GM21390 (cell line): ENCODE data around the gene DACT3.
A peak's percentile ranks its signal among the peaks of the same experiment; 100 is the strongest.

Experiments used
- ATAC-seq: cut with Tn5 transposase; IDR thresholded peaks from one replicate; pipeline ENCODE4 v1.9.1; 2021; ENCODE audit not compliant: unreplicated experiment

The DACT3 gene

GRCh38 chr19:46661020-46661731 lies at the start of gene DACT3:
Gene DACT3 (minus strand): TSS chr19:46661182. CDS start chr19:46661064, 118 bp downstream.
- ATAC-seq = peak; percentile 78

- ATAC-seq = no peak
Observed at GRCh38 chr19:46710687-46711086, 49.7 kb upstream of the DACT3 start.

- ATAC-seq = no peak
Observed at GRCh38 chr19:46704379-46705076, 43.5 kb upstream of the DACT3 start.

- ATAC-seq = no peak
Observed at GRCh38 chr19:46700704-46701103, 39.7 kb upstream of the DACT3 start.

- no peak for ATAC-seq
Observed at GRCh38 chr19:46698395-46699321, 37.7 kb upstream of the DACT3 start.

- ATAC-seq = no peak
Observed at GRCh38 chr19:46697204-46697960, 36.4 kb upstream of the DACT3 start.

GRCh38 chr19:46696866-46697203 lies 35.9 kb upstream of the DACT3 start:
- ATAC-seq = no peak

- ATAC-seq = no peak
Observed at GRCh38 chr19:46696052-46696451, 35.1 kb upstream of the DACT3 start.

GRCh38 chr19:46693760-46694159 lies 32.8 kb upstream of the DACT3 start:
- ATAC-seq = no peak

- no peak for ATAC-seq
Observed at GRCh38 chr19:46692918-46693722, 32.1 kb upstream of the DACT3 start.

- ATAC-seq = no peak
Observed at GRCh38 chr19:46691948-46692347, 31.0 kb upstream of the DACT3 start.

- no peak for ATAC-seq
Observed at GRCh38 chr19:46691104-46691503, 30.1 kb upstream of the DACT3 start.

GRCh38 chr19:46689358-46689757 lies 28.4 kb upstream of the DACT3 start:
- ATAC-seq = no peak

- ATAC-seq = no peak
Observed at GRCh38 chr19:46687438-46688145, 26.6 kb upstream of the DACT3 start.

GRCh38 chr19:46685189-46685588 lies 24.2 kb upstream of the DACT3 start:
- ATAC-seq = no peak

- no peak for ATAC-seq
Observed at GRCh38 chr19:46678110-46678732, 17.2 kb upstream of the DACT3 start.

GRCh38 chr19:46674416-46675178 lies 13.6 kb upstream of the DACT3 start:
- no peak for ATAC-seq

GRCh38 chr19:46670813-46671212 lies 9.8 kb upstream of the DACT3 start:
- no peak for ATAC-seq
